ENCODE results near the gene UBE2F. TPM values are rescaled to one million over a fixed set of nuclear protein-coding genes. Genes with fewer than 3 reads are reported as not detected.

UBE2F gene
- total RNA-seq, 2 experiments from 2014 or later, result 19.9 to 27.1 TPM

GRCh38 chr2:237983922-237984321 is 17.1 kb downstream of the UBE2F start:
- intact Hi-C loops (cut with micrococcal nuclease; ENCODE audit: unreplicated experiment), result no loop called here
- no TSS peak for BruUV-seq (replicated peaks)
- no peaks in the 10 kb centered on the region for H3K79me2 ChIP-seq (ENCODE audit: insufficient read depth, low read depth, low read length)
- H2AFZ ChIP-seq (ENCODE audit: low read length), result no peak overlapping the region
- no peak for TF ChIP-seq CTCF (conservative IDR thresholded peaks at IDR 0.05; ENCODE audit: low read length)
- no peak for TF ChIP-seq EZH2phosphoT487 (IDR thresholded peaks at IDR 0.05; ENCODE audit: borderline replicate concordance, low read depth, low read length)
- POLR2A ChIA-PET, result no interaction called here
- no peaks in the 10 kb centered on the region for H3K9me3 ChIP-seq (ENCODE audit: low read length)
- peaks cover 1% of the 10 kb centered on the region; the same call in 1 of the 2 replicates for H4K20me1 ChIP-seq (ENCODE audit: insufficient read depth, low read length)
- CTCF ChIA-PET (ENCODE audit: unreplicated experiment), result no interaction called here
- H3K36me3 ChIP-seq (ENCODE audit: insufficient read depth, low read length), result no peaks in the 10 kb centered on the region
- H3K27ac ChIP-seq (ENCODE audit: low read depth, low read length, poor library complexity, severe bottlenecking), result no peak overlapping the region
- DNase-seq (ENCODE audit: low spot score), result no peak
- no peak overlapping the region for H3K4me3 ChIP-seq (ENCODE audit: low read depth, low read length, poor library complexity, severe bottlenecking)
- no peaks in the 10 kb centered on the region for H3K4me1 ChIP-seq (ENCODE audit: insufficient read depth, low read length, poor library complexity, severe bottlenecking)
- no peaks in the 10 kb centered on the region for H3K9me2 ChIP-seq (ENCODE audit: insufficient read depth, low read length)
- no peak overlapping the region for H3K4me2 ChIP-seq (ENCODE audit: low read length)

- ChIA-PET POLR2A (interaction anchor here (0.7 kb wide), 2 partner anchors 10 to 49 kb away, joined by 3 read pairs; no protein-coding TSS in a partner anchor), CTCF (ENCODE audit: unreplicated experiment) (no interaction called here)
- DNase-seq (ENCODE audit: low spot score), result no peak
- H3K4me1 ChIP-seq (ENCODE audit: insufficient read depth, low read length, poor library complexity, severe bottlenecking), result no peaks in the 10 kb centered on the region
- no peaks in the 10 kb centered on the region for H3K9me3 ChIP-seq (ENCODE audit: low read length)
- H2AFZ ChIP-seq (ENCODE audit: low read length), result no peak overlapping the region
- H3K4me2 ChIP-seq (ENCODE audit: low read length), result no peak overlapping the region
- H3K9me2 ChIP-seq (ENCODE audit: insufficient read depth, low read length), result no peaks in the 10 kb centered on the region
- H3K4me3 ChIP-seq (ENCODE audit: low read depth, low read length, poor library complexity, severe bottlenecking), result no peak overlapping the region
- no peaks in the 10 kb centered on the region for H3K79me2 ChIP-seq (ENCODE audit: insufficient read depth, low read depth, low read length)
- TF ChIP-seq EZH2phosphoT487 (IDR thresholded peaks at IDR 0.05; ENCODE audit: borderline replicate concordance, low read depth, low read length) (no peak), CTCF (conservative IDR thresholded peaks at IDR 0.05; ENCODE audit: low read length) (no peak; the same call in 1 of the 2 replicates)
- no peak overlapping the region for H3K27ac ChIP-seq (ENCODE audit: low read depth, low read length, poor library complexity, severe bottlenecking)
- no peaks in the 10 kb centered on the region for H4K20me1 ChIP-seq (ENCODE audit: insufficient read depth, low read length)
- no TSS peak for BruUV-seq (replicated peaks)
- peaks cover 6% of the 10 kb centered on the region; the same call in 1 of the 2 replicates for H3K36me3 ChIP-seq (ENCODE audit: insufficient read depth, low read length)
- intact Hi-C loops (cut with micrococcal nuclease; ENCODE audit: unreplicated experiment), result no loop called here
Measured at GRCh38 chr2:237987268-237987667, 20.5 kb downstream of the UBE2F start.

- Histone ChIP-seq H4K20me1 (ENCODE audit: insufficient read depth, low read length) (no peaks in the 10 kb centered on the region), H3K36me3 (ENCODE audit: insufficient read depth, low read length) (peaks cover 11% of the 10 kb centered on the region; the same call in 1 of the 2 replicates), H3K79me2 (ENCODE audit: insufficient read depth, low read depth, low read length) (no peaks in the 10 kb centered on the region), H3K4me2 (ENCODE audit: low read length) (no peak overlapping the region), H3K4me3 (ENCODE audit: low read depth, low read length, poor library complexity, severe bottlenecking) (no peak overlapping the region), H3K4me1 (ENCODE audit: insufficient read depth, low read length, poor library complexity, severe bottlenecking) (no peaks in the 10 kb centered on the region), H3K27ac (ENCODE audit: low read depth, low read length, poor library complexity, severe bottlenecking) (no peak overlapping the region), H3K9me3 (ENCODE audit: low read length) (no peaks in the 10 kb centered on the region), H2AFZ (ENCODE audit: low read length) (no peak overlapping the region), H3K9me2 (ENCODE audit: insufficient read depth, low read length) (no peaks in the 10 kb centered on the region)
- no peak for TF ChIP-seq CTCF (conservative IDR thresholded peaks at IDR 0.05; ENCODE audit: low read length)
- TF ChIP-seq EZH2phosphoT487 (IDR thresholded peaks at IDR 0.05; ENCODE audit: borderline replicate concordance, low read depth, low read length), result no peak
- intact Hi-C loops (cut with micrococcal nuclease; ENCODE audit: unreplicated experiment), result no loop called here
- CTCF ChIA-PET (ENCODE audit: unreplicated experiment), result no interaction called here
- no peak for DNase-seq (ENCODE audit: low spot score)
- BruUV-seq (replicated peaks), result no TSS peak
- POLR2A ChIA-PET, result interaction anchor here (0.7 kb wide), 4 partner anchors 50 to 368 kb away, joined by 3 read pairs; no protein-coding TSS in a partner anchor
Measured at GRCh38 chr2:237993701-237994100, 26.9 kb downstream of the UBE2F start.
